Measurements from ENCODE around the gene MRPL54.

- TF ChIP-seq, protein P1, sequence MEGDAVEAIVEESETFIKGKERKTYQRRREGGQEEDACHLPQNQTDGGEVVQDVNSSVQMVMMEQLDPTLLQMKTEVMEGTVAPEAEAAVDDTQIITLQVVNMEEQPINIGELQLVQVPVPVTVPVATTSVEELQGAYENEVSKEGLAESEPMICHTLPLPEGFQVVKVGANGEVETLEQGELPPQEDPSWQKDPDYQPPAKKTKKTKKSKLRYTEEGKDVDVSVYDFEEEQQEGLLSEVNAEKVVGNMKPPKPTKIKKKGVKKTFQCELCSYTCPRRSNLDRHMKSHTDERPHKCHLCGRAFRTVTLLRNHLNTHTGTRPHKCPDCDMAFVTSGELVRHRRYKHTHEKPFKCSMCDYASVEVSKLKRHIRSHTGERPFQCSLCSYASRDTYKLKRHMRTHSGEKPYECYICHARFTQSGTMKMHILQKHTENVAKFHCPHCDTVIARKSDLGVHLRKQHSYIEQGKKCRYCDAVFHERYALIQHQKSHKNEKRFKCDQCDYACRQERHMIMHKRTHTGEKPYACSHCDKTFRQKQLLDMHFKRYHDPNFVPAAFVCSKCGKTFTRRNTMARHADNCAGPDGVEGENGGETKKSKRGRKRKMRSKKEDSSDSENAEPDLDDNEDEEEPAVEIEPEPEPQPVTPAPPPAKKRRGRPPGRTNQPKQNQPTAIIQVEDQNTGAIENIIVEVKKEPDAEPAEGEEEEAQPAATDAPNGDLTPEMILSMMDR (conservative IDR thresholded peaks at IDR 0.05): no peak
- no peak for TF ChIP-seq ZFX (IDR thresholded peaks at IDR 0.05)
Measured at GRCh38 chr19:3813473-3814392, 51.3 kb downstream of the MRPL54 start.

Data from C4-2B (cell line).